Mucosa of descending colon (tissue), 3 donors: ENCODE data around the gene FAM3B. TPM values are rescaled to one million over a fixed set of nuclear protein-coding genes. Genes with fewer than 3 reads are reported as not detected.

Experiments used
- ATAC-seq: fragments of 200-7000 bp; cut with Tn5 transposase; one replicate; pipeline ENCODE4 v1.9.1; 2020; ENCODE audit warnings: mild to moderate bottlenecking, moderate library complexity
- DNase-seq, 3 donors: peaks; one replicate each; pipeline ENCODE4 v3.0.0-alpha.2; 2020
- H3K36me3 ChIP-seq: fragments of 200-600 bp; one replicate; pipeline ENCODE4 v1.8.0; 2021; ENCODE audit warnings: low read depth, mild to moderate bottlenecking
- H3K4me1 ChIP-seq: fragments of 200-600 bp; one replicate; pipeline ENCODE4 v1.8.0; 2021; ENCODE audit warnings: low read depth, mild to moderate bottlenecking
- H3K4me3 ChIP-seq: fragments of 200-600 bp; one replicate; pipeline ENCODE4 v1.8.0; 2021; ENCODE audit warnings: mild to moderate bottlenecking
- H3K9me3 ChIP-seq: fragments of 200-600 bp; one replicate; pipeline ENCODE4 v1.8.0; 2021; ENCODE audit warnings: mild to moderate bottlenecking
- intact Hi-C, 2 donors: fragments of 100-400 bp; cut with DNase I in 1 of 2; cut with micrococcal nuclease in 1 of 2; formaldehyde crosslinking; loops; one replicate each; pipeline versions ENCODE4 v1.11.0 to v1.11.1; 2022; cut with DNase I, micrococcal nuclease
- total RNA-seq, 3 donors: library from RNA; stranded (reverse); fragmentation: NEBNext Ultra II Directional in 2 of 3; extraction: Animal tissue kit (Norgen Biotek cat#: 25700) in 2 of 3; gene quantifications; one replicate each; pipeline versions ENCODE4 v1.2.1 to v1.2.4, GENCODE V29; 2021 to 2023
- TF ChIP-seq, protein P1 (sequence below): fragments of 200-600 bp; IDR thresholded peaks from one replicate; pipeline ENCODE4 v1.8.0; 2022; ENCODE audit warnings: antibody characterized with exemption, mild to moderate bottlenecking
- donor health status: DM: no; HTN: no; CAD: no; lungs with moderate emphysema.
- donor health status: DM: no; HTN: no; CAD: no.
- donor health status: DM: no; HTN: yes; CAD: no.

The FAM3B gene
- total RNA-seq, 3 donors from 2014 or later, result 0.70 to 2.3 TPM; not detected in 1

DNA sequence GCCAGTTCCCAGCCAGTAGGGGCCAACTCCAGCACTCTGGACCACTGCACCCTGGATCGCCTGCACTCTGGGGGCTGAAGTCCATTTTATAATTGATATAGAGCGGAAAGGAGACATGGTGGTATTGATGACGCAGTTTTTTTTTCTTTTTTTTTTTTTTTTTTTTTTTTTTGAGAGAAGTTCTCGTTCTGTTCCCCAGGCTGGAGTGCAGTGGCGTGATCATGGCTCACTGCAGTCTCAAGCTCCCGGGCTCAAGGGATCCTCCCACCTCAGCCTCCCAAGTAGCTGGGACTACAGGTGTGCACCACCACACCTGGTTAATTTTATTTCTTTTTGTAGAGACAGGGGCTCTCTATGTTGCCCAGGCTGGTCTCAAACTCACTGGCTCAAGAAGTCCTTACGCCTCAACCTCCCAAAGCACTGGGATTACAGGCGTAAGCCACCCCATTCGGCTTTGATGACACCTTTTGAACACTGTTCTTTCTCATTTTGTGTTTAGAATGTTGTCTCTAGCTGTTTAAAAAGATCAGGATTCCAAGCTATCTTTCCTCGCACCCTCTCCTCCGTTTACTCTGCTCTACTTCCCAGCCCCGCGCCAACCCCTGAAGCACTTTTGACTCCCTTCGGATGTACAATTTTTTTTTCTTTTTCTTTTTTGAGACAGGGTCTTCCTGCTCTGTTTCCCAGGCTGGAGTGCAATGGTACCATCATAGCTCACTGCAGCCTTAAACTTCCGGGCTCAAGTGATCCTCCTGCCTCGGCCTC is 46.2 kb downstream of the FAM3B start:
- TF ChIP-seq, protein P1, sequence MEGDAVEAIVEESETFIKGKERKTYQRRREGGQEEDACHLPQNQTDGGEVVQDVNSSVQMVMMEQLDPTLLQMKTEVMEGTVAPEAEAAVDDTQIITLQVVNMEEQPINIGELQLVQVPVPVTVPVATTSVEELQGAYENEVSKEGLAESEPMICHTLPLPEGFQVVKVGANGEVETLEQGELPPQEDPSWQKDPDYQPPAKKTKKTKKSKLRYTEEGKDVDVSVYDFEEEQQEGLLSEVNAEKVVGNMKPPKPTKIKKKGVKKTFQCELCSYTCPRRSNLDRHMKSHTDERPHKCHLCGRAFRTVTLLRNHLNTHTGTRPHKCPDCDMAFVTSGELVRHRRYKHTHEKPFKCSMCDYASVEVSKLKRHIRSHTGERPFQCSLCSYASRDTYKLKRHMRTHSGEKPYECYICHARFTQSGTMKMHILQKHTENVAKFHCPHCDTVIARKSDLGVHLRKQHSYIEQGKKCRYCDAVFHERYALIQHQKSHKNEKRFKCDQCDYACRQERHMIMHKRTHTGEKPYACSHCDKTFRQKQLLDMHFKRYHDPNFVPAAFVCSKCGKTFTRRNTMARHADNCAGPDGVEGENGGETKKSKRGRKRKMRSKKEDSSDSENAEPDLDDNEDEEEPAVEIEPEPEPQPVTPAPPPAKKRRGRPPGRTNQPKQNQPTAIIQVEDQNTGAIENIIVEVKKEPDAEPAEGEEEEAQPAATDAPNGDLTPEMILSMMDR, result no peak
- no peak for ATAC-seq
- intact Hi-C loops, result no loop called here
- Histone ChIP-seq H3K36me3 (no peaks in the 10 kb centered on the region), H3K9me3 (no peaks in the 10 kb centered on the region), H3K4me1 (peaks cover 21% of the 10 kb centered on the region), H3K4me3 (no peak overlapping the region)
- no peak for DNase-seq

DNA sequence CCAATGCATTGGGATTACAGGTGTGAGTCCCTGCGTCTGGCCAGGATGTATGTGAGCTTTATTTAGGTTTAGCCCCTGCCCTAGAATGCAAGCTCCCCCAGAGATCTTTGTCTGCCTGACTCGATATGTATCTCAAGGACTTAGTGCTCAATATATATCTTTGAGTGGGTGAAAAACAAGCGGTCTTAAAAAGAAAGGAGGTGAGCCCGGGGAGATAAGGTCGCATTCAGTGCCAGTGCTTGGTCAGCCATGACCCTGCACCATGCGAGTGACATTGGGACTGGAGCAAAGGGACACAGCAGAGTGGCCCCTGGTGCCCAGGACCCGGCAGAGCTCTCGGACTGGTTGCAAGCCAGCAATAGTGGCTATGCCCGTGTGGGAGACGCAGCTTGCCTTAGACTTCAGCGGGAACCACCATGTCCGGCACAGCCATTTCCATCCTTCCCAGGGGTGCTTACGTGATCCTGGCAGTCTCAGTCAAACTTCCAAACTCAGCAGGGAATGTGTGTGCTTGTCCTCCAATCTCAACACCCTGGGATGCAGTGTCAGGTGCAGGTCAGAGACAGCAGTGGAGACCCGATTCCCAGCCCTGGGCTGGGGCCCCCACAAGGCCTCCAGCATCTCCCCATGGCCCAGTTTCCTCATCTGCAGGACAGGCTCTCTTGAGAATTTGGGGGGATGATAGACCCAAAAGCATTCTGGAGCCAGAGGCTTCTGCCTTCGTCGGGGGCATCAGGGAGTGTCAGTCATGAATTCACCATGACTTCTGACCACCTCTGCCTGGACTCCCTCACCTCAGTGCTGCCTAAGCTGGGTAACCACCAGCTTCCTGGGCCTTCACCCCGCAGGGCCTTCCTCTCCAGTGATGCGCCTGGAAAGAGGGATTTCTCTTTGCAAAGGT is 47.0 kb downstream of the FAM3B start:
- intact Hi-C loops, result no loop called here
- no peaks in the 10 kb centered on the region for H3K36me3 ChIP-seq
- no peak for ATAC-seq
- DNase-seq, result peak in 1 of 3 donors; percentile 56
- TF ChIP-seq, protein P1, result no peak
- no peaks in the 10 kb centered on the region for H3K9me3 ChIP-seq
- H3K4me1 ChIP-seq, result peaks cover 21% of the 10 kb centered on the region
- no peak overlapping the region for H3K4me3 ChIP-seq

DNA sequence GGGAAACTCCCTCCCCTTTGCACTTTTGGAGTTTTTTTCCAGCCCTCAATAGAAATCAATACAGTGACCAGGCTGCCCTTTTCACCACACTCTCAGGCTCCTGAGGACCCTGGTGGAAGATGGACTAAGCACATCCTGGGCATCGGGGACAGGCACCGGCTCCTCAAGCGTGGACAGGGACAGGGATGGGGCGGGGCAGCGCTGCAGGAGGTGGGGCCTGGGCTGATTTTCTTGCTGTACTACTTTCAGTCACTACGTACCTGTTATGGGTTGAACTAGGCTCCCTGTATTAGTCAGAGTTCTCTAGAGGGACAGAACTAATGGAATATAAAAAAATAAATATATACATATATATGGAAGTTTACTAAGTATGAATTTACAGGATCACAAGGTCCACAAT is 47.7 kb downstream of the FAM3B start:
- ATAC-seq (no peak), DNase-seq (peak in 1 of 3 donors; percentile 52)
- Histone ChIP-seq H3K4me1 (peaks cover 21% of the 10 kb centered on the region), H3K36me3 (no peaks in the 10 kb centered on the region), H3K4me3 (no peak overlapping the region), H3K9me3 (no peaks in the 10 kb centered on the region)
- TF ChIP-seq, protein P1, result no peak
- intact Hi-C loops, result no loop called here

DNA sequence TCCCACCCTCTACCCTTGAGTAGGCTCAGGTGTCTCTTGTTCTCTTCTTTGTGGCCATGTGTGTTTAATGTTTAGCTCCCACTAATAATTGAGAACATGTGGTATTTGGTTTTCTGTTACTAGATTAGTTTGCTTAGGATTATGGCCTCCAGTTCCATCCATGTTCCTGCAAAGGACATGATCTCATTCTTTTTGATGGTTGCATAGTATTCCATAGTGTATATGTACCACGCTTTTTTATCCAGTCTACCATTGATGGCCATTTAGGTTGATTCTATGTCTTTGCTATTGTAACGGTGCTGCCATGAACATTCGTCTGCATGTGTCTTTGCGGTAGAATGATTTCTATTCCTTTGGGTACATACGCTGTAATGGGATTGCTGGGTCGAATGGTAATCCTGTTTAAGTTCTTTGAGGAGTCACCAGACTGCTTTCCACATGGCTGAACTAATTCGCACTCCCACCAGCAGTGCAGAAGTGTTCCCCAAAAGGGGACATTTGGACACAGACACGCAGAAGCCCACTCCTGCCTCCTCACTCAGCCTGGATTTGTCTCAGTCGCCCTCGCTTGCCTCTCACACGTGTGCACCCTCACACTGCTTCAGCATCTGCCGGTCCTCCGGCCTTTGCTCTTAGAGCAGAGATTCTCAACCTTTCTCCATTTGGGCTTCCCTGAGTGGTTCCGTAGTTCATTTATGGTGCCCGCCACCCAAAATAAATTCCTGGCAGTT is 48.9 kb downstream of the FAM3B start:
- no peak overlapping the region for H3K4me3 ChIP-seq
- H3K4me1 ChIP-seq, result peaks cover 10% of the 10 kb centered on the region
- H3K9me3 ChIP-seq, result no peaks in the 10 kb centered on the region
- DNase-seq, result no peak
- TF ChIP-seq, protein P1, result no peak
- ATAC-seq, result no peak
- H3K36me3 ChIP-seq, result no peaks in the 10 kb centered on the region
- intact Hi-C loops, result no loop called here

DNA sequence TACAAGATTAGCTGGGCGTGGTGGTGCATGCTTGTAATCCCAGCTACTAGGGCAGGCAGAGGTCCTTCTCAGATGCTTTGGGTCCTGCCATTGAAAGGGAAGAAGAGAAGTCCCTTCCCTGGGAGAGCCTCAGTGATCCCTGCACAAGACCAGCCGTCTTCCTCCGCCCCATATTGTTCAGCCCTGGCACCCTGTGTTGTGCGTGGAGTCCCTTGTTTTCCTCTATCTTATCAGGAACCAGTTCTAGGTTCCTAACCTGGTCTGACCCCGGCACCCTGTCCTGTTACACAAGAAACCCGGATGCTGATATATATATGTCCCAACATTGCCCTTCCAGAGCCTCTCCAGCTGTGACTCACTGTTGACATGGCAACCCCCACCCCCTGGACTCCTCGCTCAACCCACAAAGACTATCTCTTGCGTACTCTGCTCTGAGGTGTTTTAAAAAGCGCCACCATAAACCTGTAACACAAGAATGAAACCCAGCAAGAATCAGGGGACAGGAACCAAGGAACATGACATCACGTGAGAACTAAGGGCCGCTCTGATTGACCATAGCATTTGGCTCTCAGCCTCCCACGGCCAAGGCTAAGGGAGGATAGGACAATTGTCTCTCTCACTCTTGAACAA is 50.0 kb downstream of the FAM3B start:
- no peak overlapping the region for H3K4me3 ChIP-seq
- ATAC-seq (peak; percentile 76), DNase-seq (peak in 2 of 3 donors; percentile 56 to 76)
- TF ChIP-seq, protein P1, result no peak
- H3K9me3 ChIP-seq, result no peaks in the 10 kb centered on the region
- no peaks in the 10 kb centered on the region for H3K36me3 ChIP-seq
- intact Hi-C loops, result no loop called here
- H3K4me1 ChIP-seq, result peaks cover under 1% of the 10 kb centered on the region
